ENCODE measurements around the gene COG4.
"Not testable (repeated sequence)": the region's sequence is repeated elsewhere in the genome, so short reads cannot be mapped to it uniquely, and the experiment has no call there.

Gene COG4

DNA sequence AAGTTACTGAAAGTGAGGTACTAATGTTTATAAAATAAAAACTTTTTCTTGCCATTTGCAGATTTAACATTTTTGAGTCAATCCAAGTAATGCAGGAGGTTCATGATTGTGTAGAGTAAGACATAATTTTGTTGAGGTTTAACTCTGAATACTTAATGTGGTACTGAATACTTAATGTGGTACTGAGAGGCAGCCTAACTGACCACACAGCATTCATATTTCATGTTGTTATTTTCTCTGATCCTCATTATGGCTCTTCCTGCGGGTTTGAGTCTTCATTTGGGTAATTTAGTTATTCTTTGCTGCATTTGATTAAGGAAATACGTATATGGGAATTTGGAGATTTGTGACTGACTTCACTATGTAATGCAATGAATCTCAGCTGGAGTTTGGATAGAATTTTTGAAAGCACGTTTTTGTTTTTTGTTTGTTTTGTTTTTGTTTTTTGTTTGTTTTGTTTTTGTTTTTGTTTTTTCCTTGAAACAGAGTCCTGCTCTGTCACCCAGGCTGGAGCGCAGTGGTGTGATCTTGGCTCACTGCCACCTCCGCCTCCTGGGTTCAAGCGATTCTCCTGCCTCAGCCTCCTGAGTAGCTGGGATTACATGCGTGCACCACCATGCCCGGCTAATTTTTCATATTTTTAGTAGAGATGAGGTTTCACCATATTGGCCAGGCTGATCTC, 4.1 kb upstream of the COG4 start:
- no peak for DNase-seq (ENCODE audit: low read depth in 2 of 2)

DNA sequence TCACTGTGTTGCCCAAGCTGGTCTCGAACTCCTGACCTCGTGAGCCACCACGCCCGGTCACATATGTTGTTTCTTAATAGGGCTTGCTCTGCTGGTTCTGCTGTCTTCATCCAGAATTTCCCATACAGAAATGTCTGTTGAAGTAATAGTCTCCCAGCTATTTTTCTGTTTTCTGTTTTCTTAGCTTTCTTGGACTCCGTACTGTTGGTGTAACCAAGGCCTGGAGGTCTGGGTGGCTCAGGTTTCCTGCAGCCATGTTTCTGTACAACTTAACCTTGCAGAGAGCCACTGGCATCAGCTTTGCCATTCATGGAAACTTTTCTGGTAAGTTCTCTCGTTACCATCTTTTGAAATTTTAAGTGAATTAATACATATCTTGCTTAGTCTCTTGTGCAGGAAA, 3.0 kb upstream of the COG4 start:
- DNase-seq (ENCODE audit: low read depth in 2 of 2) = no peak

DNA sequence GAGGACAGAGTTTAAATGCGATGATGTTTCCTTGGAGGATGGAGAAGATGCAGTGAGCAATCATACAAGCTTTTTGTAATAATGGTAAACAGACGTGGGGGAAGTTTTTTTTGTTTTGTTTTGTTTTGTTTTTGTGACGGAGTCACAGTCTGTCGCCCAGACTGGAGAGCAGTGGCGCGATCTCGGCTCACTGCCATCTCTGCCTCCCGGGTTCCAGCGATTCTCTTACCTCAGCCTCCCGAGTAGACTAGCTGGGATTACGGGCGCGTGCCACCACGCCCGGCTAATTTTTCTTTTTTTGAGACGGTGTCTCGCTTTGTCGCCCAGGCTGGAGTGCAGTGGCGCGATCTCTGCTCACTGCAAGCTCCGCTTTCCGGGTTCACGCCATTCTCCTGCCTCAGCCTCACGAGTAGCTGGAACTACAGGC, 1.1 kb upstream of the COG4 start:
- DNase-seq (ENCODE audit: low read depth in 2 of 2) = not testable (repeated sequence)

DNA sequence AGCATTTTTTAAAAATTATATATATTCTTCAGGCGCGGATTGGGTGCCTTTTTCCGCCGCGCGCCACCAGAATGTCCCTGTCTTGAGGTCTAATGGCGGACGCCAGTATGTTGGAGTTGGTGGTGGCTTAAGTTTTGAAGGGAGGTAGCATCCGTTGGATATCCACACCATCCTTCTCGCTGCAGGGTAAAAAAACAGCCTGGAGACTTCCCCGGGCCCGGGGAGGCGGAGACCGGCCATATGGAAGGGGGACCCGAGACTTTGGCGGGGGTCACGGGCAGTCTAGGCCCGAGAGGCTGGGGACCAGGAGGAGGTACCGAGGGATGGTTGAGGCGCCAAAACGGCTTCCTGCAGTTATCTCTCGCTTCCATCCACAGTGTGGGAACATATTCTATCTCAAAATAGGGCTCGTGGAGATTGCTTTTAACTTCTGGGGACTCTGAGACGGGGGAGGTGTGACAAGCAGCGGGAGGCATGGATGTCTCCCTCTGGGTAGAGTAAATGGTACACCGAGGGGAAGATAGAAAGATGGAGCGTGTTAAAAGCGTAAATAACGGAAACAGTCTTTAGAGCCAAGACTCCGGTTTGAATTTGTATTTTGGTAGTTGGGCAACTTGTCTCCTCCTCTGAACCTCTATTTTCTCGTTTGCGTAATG, 517 bp upstream of the COG4 start, which contains the start of gene SF3B3:
Gene SF3B3 (plus strand): TSS at position 74 of the 656 bp plus-strand sequence. CDS start 2,841 bp downstream, outside the sequence.
- DNase-seq (ENCODE audit: low read depth in 2 of 2) = no peak

DNA sequence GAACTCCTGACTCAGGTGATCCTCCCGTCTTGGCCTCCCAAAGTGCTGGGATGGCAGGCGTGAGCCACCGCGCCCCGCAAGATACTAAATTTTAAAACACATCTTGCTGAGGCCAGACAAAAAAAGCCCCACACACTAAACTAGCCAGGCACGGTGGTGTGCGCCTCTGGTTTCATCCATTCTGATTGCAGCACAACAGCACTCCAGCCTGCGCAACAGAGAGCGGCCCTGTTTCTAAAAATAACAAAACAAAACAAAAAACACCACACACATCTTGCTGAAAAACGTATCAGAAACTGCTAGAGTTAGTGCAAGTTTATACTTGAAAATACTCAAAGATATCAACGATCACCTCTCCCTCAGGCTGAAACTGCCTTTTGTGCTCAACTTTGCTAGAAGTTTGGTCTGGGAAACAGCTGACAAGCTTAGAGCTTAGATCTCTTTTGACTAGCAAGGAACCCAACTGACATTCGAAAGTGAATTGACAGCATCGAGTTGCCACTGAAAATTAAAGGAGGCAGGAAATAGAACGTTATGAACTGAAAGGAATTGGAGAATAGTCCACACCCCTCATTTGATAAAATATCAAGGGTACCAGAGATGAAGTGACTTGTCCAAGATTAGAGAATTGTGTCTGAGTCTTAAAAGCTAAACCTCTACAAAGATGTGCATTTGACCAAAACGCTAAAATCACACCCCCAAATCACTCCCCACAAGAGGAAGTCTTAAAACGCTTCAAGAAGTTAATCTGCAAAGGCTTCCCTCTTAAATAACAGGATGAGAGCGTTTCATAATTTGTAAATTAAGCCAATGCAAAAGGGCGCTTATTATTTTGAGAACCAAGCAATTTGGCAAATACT, 908 bp downstream of the COG4 start:
- DNase-seq (ENCODE audit: low read depth in 2 of 2) = no peak

DNA sequence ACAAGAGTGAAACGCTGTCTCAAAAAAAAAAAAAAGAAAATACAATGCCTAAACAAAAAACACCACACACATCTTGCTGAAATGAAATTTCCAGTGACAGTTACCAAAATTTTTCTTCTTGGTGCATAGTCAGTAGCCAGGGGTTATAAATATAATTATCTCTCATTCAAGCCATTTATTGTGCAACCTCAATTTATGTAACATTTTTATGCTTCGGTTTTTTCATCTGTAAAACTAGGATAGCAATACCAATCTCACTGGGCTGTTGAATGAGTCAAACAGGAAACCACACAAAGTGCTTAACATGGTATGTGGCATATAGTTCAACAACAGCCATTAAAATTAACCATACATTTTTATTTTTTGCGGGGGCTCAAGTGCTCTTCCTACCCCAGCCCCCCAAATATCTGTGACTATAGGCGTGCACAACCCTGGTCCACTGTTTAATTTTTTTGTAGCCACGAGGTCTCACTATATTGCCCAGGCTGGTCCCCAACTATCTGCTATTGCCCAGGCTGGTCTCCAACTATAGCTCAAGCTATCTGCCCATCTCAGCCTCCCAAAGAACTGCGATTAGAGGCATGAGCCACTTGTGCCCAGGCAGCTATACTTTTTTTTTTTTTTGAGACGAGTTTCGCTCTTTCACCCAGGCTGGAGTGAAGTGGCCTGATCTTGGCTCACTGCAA, 2.6 kb downstream of the COG4 start:
- peak; percentile 36 to 40 for DNase-seq (ENCODE audit: low read depth in 2 of 2)

DNA sequence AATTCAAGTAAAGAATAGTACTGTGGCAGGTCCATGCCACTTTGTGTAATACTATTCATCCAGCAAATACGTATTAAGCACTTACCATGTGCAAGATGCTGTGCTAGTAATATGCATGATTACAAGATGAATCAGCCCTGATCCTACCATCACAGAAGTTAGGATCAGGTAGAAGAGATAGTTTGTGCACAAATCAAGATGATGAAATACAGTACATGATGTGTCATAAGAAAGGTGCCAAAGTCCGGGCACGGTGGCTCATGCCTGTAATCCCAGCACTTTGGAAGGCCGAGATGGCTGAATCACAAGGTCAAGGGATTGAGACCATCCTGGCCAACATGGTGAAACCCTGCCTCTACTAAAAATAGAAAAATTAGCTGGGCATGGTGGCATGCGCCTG, 10.9 kb downstream of the COG4 start:
- no peak for DNase-seq (ENCODE audit: low read depth in 2 of 2)

DNA sequence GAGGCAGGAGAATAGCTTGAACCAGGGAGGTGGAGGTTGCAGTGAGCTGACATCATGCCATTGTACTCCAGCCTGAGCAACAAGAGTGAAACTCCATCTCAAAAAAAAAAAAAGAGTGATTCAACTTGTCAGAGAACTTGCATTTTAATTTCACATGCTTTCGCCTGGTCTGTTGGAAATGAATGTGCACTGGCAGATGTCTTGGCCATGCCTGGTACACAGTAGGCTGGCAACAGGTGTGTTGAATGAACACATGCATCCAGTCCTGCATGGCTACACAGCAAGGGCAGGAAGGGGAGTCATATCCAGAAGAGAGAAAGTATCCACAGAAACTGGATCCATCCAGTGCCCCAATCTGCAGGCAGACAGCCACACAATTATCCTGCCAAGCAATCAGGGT, 11.5 kb downstream of the COG4 start:
- no peak for DNase-seq (ENCODE audit: low read depth in 2 of 2)

DNA sequence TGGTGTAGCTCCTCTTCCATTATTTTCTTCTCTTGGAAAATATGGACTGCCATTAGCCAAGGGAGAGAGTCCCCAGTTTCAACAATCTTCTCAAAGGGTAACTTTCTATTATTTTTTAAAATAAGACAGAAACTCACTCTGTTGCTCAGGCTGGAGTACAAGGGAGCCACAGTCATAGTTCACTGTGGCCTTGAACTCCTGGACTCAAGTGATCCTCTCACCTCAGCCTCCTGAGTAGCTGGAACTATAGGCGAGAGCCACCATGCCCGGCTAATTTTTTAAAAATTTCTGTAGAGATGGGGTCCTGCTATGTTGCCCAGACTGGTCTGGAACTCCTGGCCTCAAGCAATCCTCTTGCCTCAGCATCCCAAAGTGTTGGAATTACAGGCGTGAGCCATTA, 13.1 kb downstream of the COG4 start:
- no peak for DNase-seq (ENCODE audit: low read depth in 2 of 2)

DNA sequence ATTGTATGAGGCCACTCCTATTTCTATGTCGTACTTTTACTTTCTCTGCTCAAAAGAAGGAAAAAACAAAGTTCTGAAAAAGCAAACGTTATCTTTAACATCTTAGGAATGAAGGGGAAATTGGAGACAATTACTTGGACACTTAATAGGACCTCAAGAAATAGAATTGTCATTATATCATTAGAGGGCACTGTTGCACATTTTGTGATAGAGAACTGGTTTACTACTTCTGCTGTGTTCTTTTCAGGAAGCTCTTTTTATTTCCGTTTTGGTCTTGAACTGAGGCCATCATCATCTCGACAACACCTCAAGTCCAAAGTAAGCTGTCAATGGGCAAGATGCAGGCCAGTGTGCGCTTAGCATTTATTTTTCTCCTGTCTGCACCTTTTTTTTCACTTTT, 14.6 kb downstream of the COG4 start:
- DNase-seq (ENCODE audit: low read depth in 2 of 2) = no peak

DNA sequence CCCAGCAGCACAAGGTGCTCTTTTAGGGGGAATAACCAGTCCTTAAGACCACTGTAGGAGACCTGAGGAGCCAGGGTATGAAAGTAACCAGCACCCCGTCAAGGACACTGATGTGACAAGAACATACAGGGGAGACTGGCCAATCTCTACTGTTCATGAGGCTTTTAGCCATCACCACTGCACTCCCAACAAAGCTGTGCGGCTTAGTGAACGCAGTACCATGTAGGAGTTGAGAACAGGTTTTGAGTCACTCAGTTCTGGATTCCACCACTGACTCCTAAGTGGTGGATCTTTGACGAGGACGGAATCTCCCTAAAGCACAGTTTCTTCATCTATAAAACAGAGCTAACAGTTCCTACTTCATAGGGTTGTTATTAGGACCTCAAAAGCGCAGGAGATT, 26.8 kb downstream of the COG4 start:
- no peak for DNase-seq (ENCODE audit: low read depth in 2 of 2)

DNA sequence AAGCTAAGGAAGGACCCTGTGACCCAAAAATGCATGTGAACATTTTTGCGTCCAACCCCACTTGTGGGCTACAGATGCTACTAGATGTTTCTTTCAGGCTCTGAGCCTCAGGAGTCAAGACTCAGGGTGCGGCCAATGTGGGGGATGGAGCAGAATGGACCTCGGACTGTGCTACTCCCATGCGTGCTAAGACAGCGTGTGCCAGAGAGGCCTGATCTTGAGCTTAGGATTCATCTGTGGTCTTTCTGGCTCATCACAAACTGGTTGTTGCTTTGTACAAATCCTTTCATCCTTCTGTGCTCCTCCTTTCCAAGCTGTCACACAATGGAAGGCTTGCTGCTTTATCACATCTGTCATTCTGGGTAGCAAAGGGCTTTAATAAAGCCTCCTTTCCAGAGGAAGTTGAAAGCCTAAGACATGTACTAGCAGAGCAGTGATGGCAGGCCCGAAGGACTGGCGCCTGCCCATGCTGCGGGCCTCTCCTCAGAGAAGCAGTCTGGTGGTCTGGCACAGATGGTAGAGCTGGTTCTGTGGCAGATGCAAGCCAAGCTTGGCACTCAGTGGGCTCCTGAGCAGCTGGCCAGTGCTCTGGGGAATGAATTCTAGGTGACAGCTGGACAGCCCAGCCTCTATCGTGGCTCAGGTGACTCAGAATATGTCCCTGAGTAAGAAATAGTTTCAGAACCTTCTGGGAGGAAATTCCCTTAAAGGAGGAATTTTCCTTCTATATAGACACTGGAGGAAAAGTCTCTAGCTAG, 27.8 kb downstream of the COG4 start:
- no peak for DNase-seq (ENCODE audit: low read depth in 2 of 2)

DNA sequence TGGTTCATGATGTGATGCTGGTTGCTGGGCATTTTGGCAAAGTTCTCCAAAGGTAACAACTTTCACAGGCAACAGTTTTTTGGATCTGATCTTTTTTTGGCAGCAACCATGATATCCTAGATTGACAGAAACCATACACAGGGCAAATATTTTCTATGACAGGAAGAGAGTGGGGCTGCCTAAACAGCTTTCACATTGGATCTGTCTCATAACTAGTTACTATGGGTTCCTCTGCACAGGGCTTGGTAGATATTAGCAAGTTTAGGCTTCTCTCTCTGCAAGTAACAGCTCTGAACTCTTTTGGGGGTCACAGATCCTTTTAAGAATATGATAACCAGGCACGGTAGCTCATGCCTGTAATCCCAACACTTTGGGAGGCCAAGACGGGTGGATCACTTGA, 28.6 kb downstream of the COG4 start:
- DNase-seq (ENCODE audit: low read depth in 2 of 2) = no peak

DNA sequence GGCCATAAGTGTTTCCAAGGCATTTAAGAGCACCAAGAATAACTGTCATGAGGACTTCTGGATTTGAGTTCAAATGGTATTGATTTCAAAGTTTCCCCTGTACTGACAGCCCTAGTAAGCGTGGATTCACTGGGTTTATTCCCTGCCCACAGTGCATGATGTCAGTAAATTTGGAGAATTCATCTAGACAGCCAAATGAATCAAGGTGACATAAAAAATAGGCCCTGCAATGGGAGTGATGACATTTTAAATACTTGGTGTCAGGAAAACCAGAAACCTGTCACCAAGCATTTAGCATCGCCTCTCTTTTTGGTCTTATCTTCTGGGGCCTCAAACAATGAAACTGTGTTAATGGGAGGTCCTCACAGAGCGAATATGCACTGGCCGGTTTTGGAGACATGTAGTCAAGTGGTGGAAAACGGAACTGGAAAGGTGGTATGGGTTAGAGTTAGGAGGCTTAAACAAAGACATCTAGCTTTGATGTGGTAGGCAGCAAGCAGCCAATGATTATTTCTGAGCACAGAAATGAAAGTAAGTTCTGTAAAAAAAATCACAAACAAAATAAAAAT, 29.1 kb downstream of the COG4 start:
- DNase-seq (ENCODE audit: low read depth in 2 of 2) = no peak

DNA sequence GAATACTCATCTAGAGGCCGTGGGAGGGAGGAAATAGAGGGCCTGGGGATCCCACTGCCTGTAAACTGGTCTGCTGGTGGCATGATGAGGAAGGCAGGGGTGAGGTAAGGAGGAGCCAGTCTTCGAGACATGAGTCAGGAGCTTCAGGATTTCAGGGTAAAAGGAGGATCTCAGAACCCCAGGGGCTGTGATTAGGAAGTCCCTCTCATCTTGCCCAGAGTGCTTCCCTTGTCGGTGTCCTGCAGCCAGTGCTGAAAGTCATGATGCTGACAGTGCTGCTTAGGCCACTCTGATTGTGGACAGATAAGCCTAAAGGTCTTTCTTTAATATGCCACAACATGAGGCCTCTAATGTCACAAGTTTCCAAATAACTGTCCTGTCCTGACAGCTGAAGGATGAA, 29.6 kb downstream of the COG4 start:
- DNase-seq (ENCODE audit: low read depth in 2 of 2) = no peak

DNA sequence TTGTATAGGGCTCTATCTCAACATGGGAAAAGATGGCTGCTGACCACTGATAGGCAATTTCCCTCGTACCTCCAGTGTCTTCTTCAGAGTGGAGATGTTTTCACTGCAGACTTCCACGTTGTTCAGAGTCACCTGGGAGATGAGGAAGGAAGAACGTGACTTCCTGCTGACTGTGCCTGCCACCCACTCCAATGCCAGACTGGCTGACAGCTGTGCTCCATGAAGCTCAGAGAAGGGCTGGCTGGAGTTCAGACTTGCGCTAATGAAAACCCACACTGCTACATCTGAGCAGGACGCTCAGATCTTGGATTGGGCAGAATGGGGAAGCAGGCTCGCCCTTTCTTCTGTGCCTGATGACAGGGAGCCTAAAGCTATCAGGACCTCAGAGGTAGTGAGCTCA, 33.1 kb downstream of the COG4 start:
- DNase-seq (ENCODE audit: low read depth in 2 of 2) = no peak

DNA sequence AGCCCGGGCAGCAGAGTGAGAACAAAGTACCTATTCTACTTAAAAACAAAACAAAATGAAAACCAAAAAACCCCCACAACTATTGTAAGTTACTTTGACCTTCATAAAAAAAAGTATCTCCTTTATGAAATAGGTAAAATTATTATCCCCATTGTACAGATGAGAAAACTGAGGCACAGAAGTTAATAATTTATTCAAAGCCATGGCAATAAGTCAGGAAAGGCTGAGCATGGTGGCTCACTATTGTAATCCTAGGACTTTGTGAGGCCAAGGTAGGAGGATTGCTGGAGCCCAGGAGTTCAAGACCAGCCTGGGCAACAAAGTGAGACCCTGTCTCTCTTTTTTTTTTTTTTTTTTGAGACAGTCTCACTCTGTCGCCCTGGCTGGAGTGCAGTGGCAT, 38.5 kb downstream of the COG4 start:
- no peak for DNase-seq (ENCODE audit: low read depth in 2 of 2)

DNA sequence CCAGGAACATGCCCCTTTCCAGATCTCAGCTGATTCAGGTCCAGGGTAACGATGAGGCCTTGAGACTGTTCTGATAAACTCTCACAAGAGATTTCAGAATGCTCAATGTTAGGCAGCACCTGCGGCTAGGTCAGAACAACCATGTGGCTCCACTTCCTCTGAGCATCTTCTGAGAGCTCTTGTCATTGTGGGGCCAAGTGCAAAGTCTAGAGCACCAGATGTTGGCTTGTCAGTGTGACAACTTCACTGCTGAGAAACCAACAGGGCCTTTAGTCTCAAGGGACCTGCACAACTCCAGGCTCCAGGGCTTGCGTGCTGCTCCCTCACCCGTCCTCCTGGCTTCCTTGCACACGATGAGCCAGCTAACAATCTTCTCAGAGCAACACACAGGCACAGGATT, 39.9 kb downstream of the COG4 start:
- no peak for DNase-seq (ENCODE audit: low read depth in 2 of 2)

DNA sequence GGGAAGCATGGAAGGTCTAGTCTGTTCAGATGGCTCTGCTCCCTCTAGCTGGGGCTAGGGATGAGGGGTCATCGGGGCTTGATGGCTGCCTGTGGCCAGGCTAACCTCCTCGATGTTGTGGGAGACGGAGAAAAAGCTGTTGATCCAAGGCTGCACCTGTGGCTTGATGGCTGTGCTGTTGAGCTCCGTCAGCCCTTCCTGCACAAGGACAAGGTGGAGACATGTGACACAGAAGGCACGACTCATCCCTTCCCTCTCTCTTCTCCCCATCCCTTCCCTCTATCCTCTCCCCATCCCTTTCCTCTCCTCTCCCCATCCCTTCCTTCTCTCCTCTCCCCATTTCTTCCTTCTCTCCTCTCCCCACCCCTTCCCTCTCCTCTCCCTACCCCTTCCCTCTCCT, 40.7 kb downstream of the COG4 start:
- DNase-seq (ENCODE audit: low read depth in 2 of 2) = no peak

DNA sequence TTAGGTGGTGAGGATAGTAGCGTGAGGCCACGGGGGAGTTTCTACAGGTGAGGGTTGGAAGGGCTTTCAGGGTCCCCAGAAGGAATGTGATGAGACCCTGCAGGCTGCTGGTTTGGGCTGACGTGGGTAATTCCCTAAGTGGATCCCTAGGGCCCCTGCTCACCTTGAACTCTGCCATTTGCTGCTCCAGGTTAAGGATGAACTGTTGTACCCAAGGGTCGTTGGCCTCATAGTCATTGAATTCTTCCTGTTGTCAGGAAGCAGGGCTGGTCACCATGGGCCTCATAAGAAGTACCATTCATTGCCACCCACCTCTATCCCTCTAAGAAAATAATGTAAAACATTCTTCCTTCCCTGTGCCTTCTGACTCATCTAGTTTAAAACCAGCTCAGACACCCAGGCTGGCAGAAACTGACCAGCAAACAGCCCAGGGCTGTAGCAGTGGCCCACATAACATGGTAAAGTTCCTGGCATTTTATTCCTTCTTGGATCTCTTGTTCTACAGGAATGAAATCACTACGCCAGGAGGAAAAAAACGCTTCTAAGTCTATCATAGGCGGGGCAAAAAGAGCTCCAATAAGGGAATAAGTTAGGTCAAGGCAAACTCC, 41.3 kb downstream of the COG4 start:
- DNase-seq (ENCODE audit: low read depth in 2 of 2) = no peak
